Measurements from ENCODE around the gene ZBTB1. TPM values are rescaled to one million over a fixed set of nuclear protein-coding genes. Genes with fewer than 3 reads are reported as not detected.
"Not testable (repeated sequence)": the region's sequence is repeated elsewhere in the genome, so short reads cannot be mapped to it uniquely, and the experiment has no call there.

The ZBTB1 gene
- total RNA-seq, 2 experiments from 2014 or later: 73.3 to 84.2 TPM

- CTCF ChIA-PET: interaction anchor here (0.7 kb wide), 1 partner anchor 29 kb away, joined by 4 read pairs; no protein-coding TSS in a partner anchor
- DNase-seq (no peak), ATAC-seq (no peak)
- H3K27ac Mint-ChIP-seq: no peak overlapping the region
- peaks cover 12% of the 10 kb centered on the region for H3K27me3 Mint-ChIP-seq
- no peak overlapping the region for H3K4me3 Mint-ChIP-seq
- no peaks in the 10 kb centered on the region for H3K36me3 Mint-ChIP-seq
- no peaks in the 10 kb centered on the region for H3K4me1 Mint-ChIP-seq
- H3K9me3 Mint-ChIP-seq (ENCODE audit: low read depth): no peaks in the 10 kb centered on the region
Observed at GRCh38 chr14:64569138-64569631, 64.6 kb downstream of the ZBTB1 start.

GRCh38 chr14:64569646-64570045 lies 65.1 kb downstream of the ZBTB1 start:
- CTCF ChIA-PET: interaction anchor here (0.7 kb wide), 1 partner anchor 29 kb away, joined by 4 read pairs; no protein-coding TSS in a partner anchor
- H3K4me1 Mint-ChIP-seq; H3K9me3 Mint-ChIP-seq (ENCODE audit: low read depth); H3K36me3 Mint-ChIP-seq; H3K27me3 Mint-ChIP-seq; H3K4me3 Mint-ChIP-seq; ATAC-seq; DNase-seq; H3K27ac Mint-ChIP-seq: not testable (repeated sequence)

- Mint-ChIP-seq H3K4me1 (no peaks in the 10 kb centered on the region), H3K27me3 (peaks cover 3% of the 10 kb centered on the region), H3K27ac (no peak overlapping the region), H3K9me3 (ENCODE audit: low read depth) (no peaks in the 10 kb centered on the region), H3K36me3 (no peaks in the 10 kb centered on the region), H3K4me3 (no peak overlapping the region)
- CTCF ChIA-PET: interaction anchor here (1.5 kb wide), 1 partner anchor 64 kb away, joined by 3 read pairs; no protein-coding TSS in a partner anchor
- DNase-seq: no peak
- no peak for ATAC-seq
Observed at GRCh38 chr14:64572386-64573104, 68.0 kb downstream of the ZBTB1 start.

GRCh38 chr14:64573109-64573508 lies 68.5 kb downstream of the ZBTB1 start:
- CTCF ChIA-PET: interaction anchor here (1.5 kb wide), 1 partner anchor 63 kb away, joined by 3 read pairs; no protein-coding TSS in a partner anchor
- DNase-seq: no peak
- no peaks in the 10 kb centered on the region for H3K36me3 Mint-ChIP-seq
- no peaks in the 10 kb centered on the region for H3K4me1 Mint-ChIP-seq
- H3K27ac Mint-ChIP-seq: no peak overlapping the region
- no peak for ATAC-seq
- no peaks in the 10 kb centered on the region for H3K9me3 Mint-ChIP-seq (ENCODE audit: low read depth)
- H3K4me3 Mint-ChIP-seq: no peak overlapping the region
- H3K27me3 Mint-ChIP-seq: peaks cover 3% of the 10 kb centered on the region

Other genes with a start within 250 kb of the ZBTB1 start
- gene ESR2, start 210.4 kb upstream of the ZBTB1 start, total RNA-seq: under 1 TPM; 0.15 to 0.49 TPM
- gene MTHFD1, start 116.4 kb upstream of the ZBTB1 start, total RNA-seq: 100 to 1,000 TPM; 223 to 316 TPM
- 10 to 100 TPM in 1 of 2 experiments, 1 to 10 TPM in 1; 8.8 to 23.2 TPM for gene AKAP5, start 39.3 kb upstream of the ZBTB1 start, total RNA-seq
- gene ZBTB25, start 932 bp upstream of the ZBTB1 start, total RNA-seq: 10 to 100 TPM; 31.4 to 42.8 TPM
- gene HSPA2, start 36.0 kb downstream of the ZBTB1 start, total RNA-seq: 1 to 10 TPM; 7.2 to 7.3 TPM
- gene PPP1R36, start 45.2 kb downstream of the ZBTB1 start, total RNA-seq: not detected
- 10 to 100 TPM; 11.9 to 28.2 TPM for gene PLEKHG3, start 199.7 kb downstream of the ZBTB1 start, total RNA-seq